Keratinocyte (primary cell): ENCODE results near the gene ROPN1L.

Experiments used
- EZH2 ChIP-seq: IDR thresholded peaks from one replicate; pipeline ENCODE4 v1.6.1; 2012; ENCODE audit warnings: inconsistent platforms, mild to moderate bottlenecking, low read length, moderate library complexity
- TF ChIP-seq, protein P1 (sequence below), 3 experiments: IDR thresholded peaks in 1 of 3; conservative IDR thresholded peaks in 1 of 3; optimal IDR thresholded peaks in 1 of 3; 2 replicates in 2 of 3; 3 replicates in 1 of 3; pipeline versions ENCODE3 to v1.5.1; 2011; ENCODE audit warnings: low read length in 3 of 3, mild to moderate bottlenecking in 3 of 3, moderate library complexity in 2 of 3, control low read depth in 1 of 3, inconsistent platforms in 1 of 3; ENCODE audit not compliant: insufficient read depth in 2 of 3; ENCODE audit errors: extremely low read depth in 1 of 3

DNA sequence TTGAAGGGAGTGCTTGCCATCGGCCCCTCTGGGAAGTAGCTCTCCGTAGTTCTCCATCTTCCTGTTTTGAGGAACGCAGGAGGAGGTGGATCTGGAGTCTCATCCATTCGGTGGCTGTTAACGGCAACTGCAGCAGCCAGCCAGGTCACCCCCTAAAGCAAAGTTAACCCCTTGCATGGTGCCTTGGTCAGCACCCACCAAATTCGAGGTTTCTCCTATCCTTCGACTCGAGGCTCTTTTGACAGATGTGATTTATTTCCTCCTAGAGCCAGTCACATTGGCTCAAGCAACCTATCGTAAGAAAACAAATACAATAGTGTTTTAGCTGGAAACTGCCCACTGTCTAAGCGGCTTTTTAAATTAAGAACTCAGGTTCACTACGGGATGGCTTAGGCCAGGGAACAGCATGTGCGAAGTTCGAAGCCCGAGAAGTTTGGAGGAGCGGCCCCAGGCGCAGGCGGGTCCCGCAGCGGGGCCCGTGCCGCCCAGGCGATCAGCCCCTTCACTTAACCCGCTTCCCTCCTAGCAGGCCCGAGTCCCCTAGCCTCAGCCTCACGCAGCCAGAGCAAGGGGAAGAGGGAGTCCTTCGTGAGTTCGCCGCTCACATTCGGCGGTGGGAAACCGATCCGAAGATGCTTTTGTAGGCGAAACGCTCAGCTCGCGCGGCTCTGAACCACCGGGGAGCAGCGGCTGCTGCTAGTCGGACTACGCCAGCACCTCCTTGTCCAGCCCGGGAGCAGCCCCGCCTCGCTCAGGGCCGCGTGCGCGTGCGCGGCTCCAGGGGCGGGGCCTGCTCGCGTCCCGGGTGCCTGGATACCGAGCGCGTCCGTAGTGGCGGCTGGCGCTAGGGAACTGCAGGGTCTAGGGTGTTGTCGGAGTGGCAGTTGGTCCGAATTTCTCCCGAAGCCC is at the start of gene ROPN1L:
- TF ChIP-seq, protein P1, sequence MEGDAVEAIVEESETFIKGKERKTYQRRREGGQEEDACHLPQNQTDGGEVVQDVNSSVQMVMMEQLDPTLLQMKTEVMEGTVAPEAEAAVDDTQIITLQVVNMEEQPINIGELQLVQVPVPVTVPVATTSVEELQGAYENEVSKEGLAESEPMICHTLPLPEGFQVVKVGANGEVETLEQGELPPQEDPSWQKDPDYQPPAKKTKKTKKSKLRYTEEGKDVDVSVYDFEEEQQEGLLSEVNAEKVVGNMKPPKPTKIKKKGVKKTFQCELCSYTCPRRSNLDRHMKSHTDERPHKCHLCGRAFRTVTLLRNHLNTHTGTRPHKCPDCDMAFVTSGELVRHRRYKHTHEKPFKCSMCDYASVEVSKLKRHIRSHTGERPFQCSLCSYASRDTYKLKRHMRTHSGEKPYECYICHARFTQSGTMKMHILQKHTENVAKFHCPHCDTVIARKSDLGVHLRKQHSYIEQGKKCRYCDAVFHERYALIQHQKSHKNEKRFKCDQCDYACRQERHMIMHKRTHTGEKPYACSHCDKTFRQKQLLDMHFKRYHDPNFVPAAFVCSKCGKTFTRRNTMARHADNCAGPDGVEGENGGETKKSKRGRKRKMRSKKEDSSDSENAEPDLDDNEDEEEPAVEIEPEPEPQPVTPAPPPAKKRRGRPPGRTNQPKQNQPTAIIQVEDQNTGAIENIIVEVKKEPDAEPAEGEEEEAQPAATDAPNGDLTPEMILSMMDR (optimal IDR thresholded peaks at IDR 0.05 in 1 of 3, IDR thresholded peaks at IDR 0.05 in 1 of 3, conservative IDR thresholded peaks at IDR 0.05 in 1 of 3; ENCODE audit: extremely low read depth in 1 of 3, insufficient read depth in 2 of 3, low read length in 3 of 3), result no peak
- no peak for TF ChIP-seq EZH2
